Transverse colon (tissue), 4 donors: ENCODE measurements around the gene RPL39L. TPM values are rescaled to one million over a fixed set of nuclear protein-coding genes. Genes with fewer than 3 reads are reported as not detected.

Experiments used
- DNase-seq: peaks from one replicate; pipeline ENCODE4 v3.0.0-alpha.2; 2019
- H3K27ac ChIP-seq, 4 donors: fragments of 200-600 bp; sonication (generic); 2 replicates each; pipeline ENCODE4 v1.5.1; 2016 to 2018; ENCODE audit warnings: inconsistent platforms in 4 of 4
- H3K27me3 ChIP-seq: fragments of 200-600 bp; sonication (generic); 2 replicates; pipeline ENCODE4 v1.5.1; 2017; ENCODE audit warnings: inconsistent platforms
- H3K36me3 ChIP-seq, 4 donors: fragments of 200-600 bp; sonication (generic); 2 replicates each; pipeline ENCODE4 v1.5.1; 2017 to 2019; ENCODE audit warnings: inconsistent platforms in 4 of 4
- H3K4me1 ChIP-seq, 4 donors: fragments of 200-600 bp; sonication (generic); 2 replicates each; pipeline ENCODE4 v1.5.1; 2017 to 2020; ENCODE audit warnings: inconsistent platforms in 4 of 4
- H3K4me3 ChIP-seq, 4 donors: fragments of 200-600 bp; sonication (generic); 1 replicate in 1 of 4; 2 replicates in 3 of 4; pipeline versions ENCODE4 v1.5.1 to v1.6.1; 2017 to 2019; ENCODE audit warnings: inconsistent platforms in 4 of 4
- H3K9me3 ChIP-seq, 2 donors: fragments of 200-600 bp; sonication (generic); 2 replicates each; pipeline ENCODE4 v1.5.1; 2017 to 2019; ENCODE audit warnings: inconsistent platforms in 2 of 2
- CTCF ChIP-seq, 5 experiments: fragments of 200-600 bp in 3 of 5; fragments of 450-650 bp in 2 of 5; sonication (generic) in 3 of 5; IDR thresholded peaks; 1 replicate in 2 of 5; 2 replicates in 3 of 5; pipeline ENCODE4 v1.5.1; 2016 to 2017; ENCODE audit warnings: antibody characterized with exemption in 5 of 5, inconsistent platforms in 3 of 5, mild to moderate bottlenecking in 2 of 5, moderate library complexity in 1 of 5
- EP300 ChIP-seq: sonication (generic); formaldehyde crosslinking; IDR thresholded peaks from one replicate; pipeline ENCODE4 v1.6.1; 2017; ENCODE audit warnings: antibody characterized with exemption, low read depth
- POLR2A ChIP-seq: fragments of 450-650 bp; IDR thresholded peaks from one replicate; pipeline ENCODE4 v1.6.1; 2016; ENCODE audit warnings: antibody characterized with exemption, mild to moderate bottlenecking, moderate library complexity
- POLR2AphosphoS5 ChIP-seq, 3 donors: sonication (generic); formaldehyde crosslinking; IDR thresholded peaks; one replicate each; pipeline ENCODE4 v1.6.1; 2016; ENCODE audit warnings: antibody characterized with exemption in 3 of 3
- WGBS, 2 donors: methylation state at CpG; one replicate each; pipeline ENCODE4 v1.1.5; 2018; ENCODE audit warnings: low coverage in 1 of 2; 5-methylcytosine and 5-hydroxymethylcytosine counted together
- in situ Hi-C, 4 donors: fragments of 200-750 bp; cut with MboI; loops; one replicate each; pipeline versions ENCODE4 v1.15.0 to v1.15.1; 2017; ENCODE audit warnings: low sequenced_read_pairs in 3 of 4, low pct_ligation_motif_present in 1 of 4, low pct_unique_long_range_greater_than_20kb in 1 of 4
- intact Hi-C: fragments of 100-400 bp; cut with DNase I; formaldehyde crosslinking; loops from one replicate; pipeline ENCODE4 v1.15.1; 2023; ENCODE audit warnings: low total_unique reads
- total RNA-seq, 4 donors: library from RNA; depleted of rRNA; stranded (reverse); fragments of >200 nt; gene quantifications; one replicate each; pipeline ENCODE4 v1.1.0, GENCODE V29; 2016

RPL39L gene
- total RNA-seq, 4 donors from 2014 or later: 2.2 to 5.6 (median 2.4) TPM; not detected in 1

- DNase-seq: no peak
- in situ Hi-C loops (no loop called here), intact Hi-C loops (no loop called here)
- H3K27me3 ChIP-seq: no peaks in the 10 kb centered on the region
- H3K36me3 ChIP-seq: no peaks in the 10 kb centered on the region
- 93 to 100% methylated on average over 2 of the region's 2 CpGs for whole genome bisulfite sequencing, 2 donors
- H3K4me3 ChIP-seq: no peak overlapping the region
- no peak overlapping the region for H3K27ac ChIP-seq
- no peaks in the 10 kb centered on the region for H3K9me3 ChIP-seq
- TF ChIP-seq POLR2AphosphoS5 (IDR thresholded peaks at IDR 0.05) (no peak), CTCF (IDR thresholded peaks at IDR 0.05) (no peak), EP300 (no peak), POLR2A (no peak)
- no peaks in the 10 kb centered on the region for H3K4me1 ChIP-seq
These were observed 6.6 kb downstream of the RPL39L start for GRCh38 chr3:187132666-187133065.

GRCh38 chr3:187131981-187132380, 7.3 kb downstream of the RPL39L start:
- Histone ChIP-seq H3K36me3 (no peaks in the 10 kb centered on the region), H3K27me3 (no peaks in the 10 kb centered on the region), H3K4me1 (no peaks in the 10 kb centered on the region), H3K9me3 (no peaks in the 10 kb centered on the region), H3K27ac (no peak overlapping the region), H3K4me3 (no peak overlapping the region)
- DNase-seq: no peak
- in situ Hi-C loops: no loop called here
- WGBS, 2 donors: 80 to 96% methylated on average over 1 to 3 of the region's 3 CpGs
- intact Hi-C loops: no loop called here
- TF ChIP-seq POLR2AphosphoS5 (IDR thresholded peaks at IDR 0.05) (no peak), EP300 (no peak), POLR2A (no peak), CTCF (IDR thresholded peaks at IDR 0.05) (no peak)

GRCh38 chr3:187130346-187131066, 8.8 kb downstream of the RPL39L start:
- intact Hi-C loops: no loop called here
- in situ Hi-C loops: no loop called here
- no peak for DNase-seq
- Histone ChIP-seq H3K36me3 (no peaks in the 10 kb centered on the region), H3K27me3 (no peaks in the 10 kb centered on the region), H3K9me3 (no peaks in the 10 kb centered on the region), H3K4me3 (no peak overlapping the region), H3K4me1 (no peaks in the 10 kb centered on the region), H3K27ac (peak overlapping the region; percentile 23 to 56 (median 36))
- no peak for TF ChIP-seq POLR2AphosphoS5 (IDR thresholded peaks at IDR 0.05)
- no peak for TF ChIP-seq POLR2A
- TF ChIP-seq EP300: no peak
- TF ChIP-seq CTCF (IDR thresholded peaks at IDR 0.05): no peak
- 68 to 75% methylated on average over 2 to 5 of the region's 5 CpGs for WGBS, 2 donors

- no peak for TF ChIP-seq EP300
- no peak for TF ChIP-seq CTCF (IDR thresholded peaks at IDR 0.05)
- no peak for TF ChIP-seq POLR2AphosphoS5 (IDR thresholded peaks at IDR 0.05)
- no peak for TF ChIP-seq POLR2A
- in situ Hi-C loops: no loop called here
- intact Hi-C loops: no loop called here
- no peaks in the 10 kb centered on the region for H3K4me1 ChIP-seq
- no peaks in the 10 kb centered on the region for H3K9me3 ChIP-seq
- no peak overlapping the region for H3K4me3 ChIP-seq
- no peaks in the 10 kb centered on the region for H3K36me3 ChIP-seq
- no peaks in the 10 kb centered on the region for H3K27me3 ChIP-seq
- H3K27ac ChIP-seq: no peak overlapping the region
- DNase-seq: no peak
- WGBS, 2 donors: 73 to 82% methylated on average over 2 to 6 of the region's 6 CpGs
These were observed 13.8 kb downstream of the RPL39L start for GRCh38 chr3:187125319-187126031.
